Effector memory CD4-positive, alpha-beta T cell (primary cell): ENCODE measurements around the gene ANGPT4.

Experiments
- DNase-seq, 3 donors: peaks; one replicate each; pipeline ENCODE4 v3.0.0-alpha.2; 2020
- H3K27ac ChIP-seq: 2 replicates; pipeline ENCODE4 v1.7.0; 2013; ENCODE audit warnings: mild to moderate bottlenecking, low read length, moderate library complexity; ENCODE audit not compliant: insufficient read depth, poor library complexity, severe bottlenecking
- H3K27me3 ChIP-seq: replicated peaks from 2 replicates; pipeline ENCODE4 v1.7.0; 2013; ENCODE audit warnings: mild to moderate bottlenecking, low read length; ENCODE audit not compliant: insufficient read depth, control insufficient read depth, poor library complexity, severe bottlenecking
- H3K36me3 ChIP-seq: 2 replicates; pipeline ENCODE4 v1.7.0; 2013; ENCODE audit warnings: mild to moderate bottlenecking, low read length, moderate library complexity; ENCODE audit not compliant: control insufficient read depth, insufficient read depth
- H3K4me1 ChIP-seq: 2 replicates; pipeline ENCODE4 v1.7.0; 2013; ENCODE audit warnings: low read length, mild to moderate bottlenecking; ENCODE audit not compliant: control insufficient read depth, insufficient read depth, poor library complexity, severe bottlenecking
- H3K4me3 ChIP-seq: 2 replicates; pipeline ENCODE4 v1.7.0; 2013; ENCODE audit warnings: low read length, low read depth, mild to moderate bottlenecking; ENCODE audit not compliant: insufficient read depth, poor library complexity, severe bottlenecking
- H3K9me3 ChIP-seq: 2 replicates; pipeline ENCODE4 v1.7.0; 2013; ENCODE audit warnings: mild to moderate bottlenecking, low read length, moderate library complexity; ENCODE audit not compliant: control insufficient read depth

The ANGPT4 gene

GRCh38 chr20:921068-921467, 4.9 kb upstream of the ANGPT4 start:
- H3K9me3 ChIP-seq = no peaks in the 10 kb centered on the region
- DNase-seq = no peak
- H3K27me3 ChIP-seq = no peaks in the 10 kb centered on the region
- H3K4me3 ChIP-seq = no peak overlapping the region
- H3K4me1 ChIP-seq = no peaks in the 10 kb centered on the region
- no peak overlapping the region for H3K27ac ChIP-seq
- H3K36me3 ChIP-seq = no peaks in the 10 kb centered on the region

- no peak overlapping the region for H3K27ac ChIP-seq
- no peaks in the 10 kb centered on the region for H3K9me3 ChIP-seq
- no peak overlapping the region for H3K4me3 ChIP-seq
- no peak for DNase-seq
- H3K36me3 ChIP-seq = no peaks in the 10 kb centered on the region
- H3K27me3 ChIP-seq = no peaks in the 10 kb centered on the region
- H3K4me1 ChIP-seq = no peaks in the 10 kb centered on the region
Observed at GRCh38 chr20:920311-920710, 4.2 kb upstream of the ANGPT4 start.

- no peak for DNase-seq
- H3K4me3 ChIP-seq = no peak overlapping the region
- no peaks in the 10 kb centered on the region for H3K27me3 ChIP-seq
- H3K36me3 ChIP-seq = no peaks in the 10 kb centered on the region
- no peak overlapping the region for H3K27ac ChIP-seq
- H3K4me1 ChIP-seq = no peaks in the 10 kb centered on the region
- H3K9me3 ChIP-seq = no peaks in the 10 kb centered on the region
Observed at GRCh38 chr20:919491-919916, 3.4 kb upstream of the ANGPT4 start.

DNA sequence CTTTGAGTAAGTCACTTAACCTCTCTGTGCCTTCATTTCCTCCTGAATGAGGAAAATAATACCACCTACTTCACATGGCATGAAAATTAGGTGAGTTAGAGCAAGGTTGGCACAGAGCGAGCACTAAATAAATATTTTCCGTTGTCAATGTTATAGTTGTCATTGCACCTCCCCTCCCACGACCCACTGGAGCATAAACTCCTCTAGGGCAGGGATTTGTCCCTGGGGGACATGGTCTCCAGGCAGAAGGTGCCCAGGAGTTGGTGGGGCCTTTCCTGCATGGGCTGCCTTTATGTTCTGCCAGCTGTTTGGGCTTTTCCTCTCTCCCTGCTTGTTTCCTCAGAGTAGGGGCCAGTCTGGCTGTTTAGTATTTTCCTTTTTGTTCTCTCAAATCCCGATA, 1.3 kb upstream of the ANGPT4 start:
- H3K4me3 ChIP-seq = no peak overlapping the region
- H3K27me3 ChIP-seq = no peaks in the 10 kb centered on the region
- no peaks in the 10 kb centered on the region for H3K36me3 ChIP-seq
- no peaks in the 10 kb centered on the region for H3K9me3 ChIP-seq
- DNase-seq = no peak
- no peak overlapping the region for H3K27ac ChIP-seq
- no peaks in the 10 kb centered on the region for H3K4me1 ChIP-seq

DNA sequence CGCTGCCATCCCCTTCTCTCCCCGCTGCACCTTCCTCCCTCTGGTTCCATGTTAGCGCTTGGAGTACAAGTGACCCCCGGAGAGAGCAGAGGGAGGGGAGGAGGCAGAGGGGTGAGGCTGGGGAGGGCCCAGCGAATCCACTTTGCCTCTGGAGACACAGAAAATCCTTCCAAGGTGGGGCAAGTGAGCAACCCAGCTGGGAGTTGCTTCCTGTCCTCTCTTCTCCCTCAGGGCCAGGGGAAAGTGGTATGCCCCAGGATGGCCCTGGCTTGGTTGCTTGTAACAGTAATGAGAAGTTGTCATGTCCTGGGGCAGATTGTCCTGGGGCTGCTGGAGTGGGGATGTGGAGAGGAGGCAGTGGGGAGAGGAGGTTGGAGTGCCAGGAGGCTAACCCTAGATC, 691 bp upstream of the ANGPT4 start:
- Histone ChIP-seq H3K9me3 (no peaks in the 10 kb centered on the region), H3K4me3 (no peak overlapping the region), H3K27ac (no peak overlapping the region), H3K4me1 (no peaks in the 10 kb centered on the region), H3K36me3 (no peaks in the 10 kb centered on the region), H3K27me3 (peaks cover 3% of the 10 kb centered on the region)
- no peak for DNase-seq

- DNase-seq = no peak
- peaks cover 3% of the 10 kb centered on the region for H3K27me3 ChIP-seq
- H3K27ac ChIP-seq = no peak overlapping the region
- H3K36me3 ChIP-seq = no peaks in the 10 kb centered on the region
- H3K4me3 ChIP-seq = no peak overlapping the region
- no peaks in the 10 kb centered on the region for H3K9me3 ChIP-seq
- H3K4me1 ChIP-seq = no peaks in the 10 kb centered on the region
Observed at GRCh38 chr20:914727-915498, 1.2 kb downstream of the ANGPT4 start.

- H3K4me3 ChIP-seq = no peak overlapping the region
- peaks cover 3% of the 10 kb centered on the region for H3K27me3 ChIP-seq
- H3K4me1 ChIP-seq = no peaks in the 10 kb centered on the region
- H3K27ac ChIP-seq = no peak overlapping the region
- H3K36me3 ChIP-seq = no peaks in the 10 kb centered on the region
- H3K9me3 ChIP-seq = no peaks in the 10 kb centered on the region
- DNase-seq = no peak
Observed at GRCh38 chr20:913306-913849, 2.8 kb downstream of the ANGPT4 start.

GRCh38 chr20:911882-912600, 4.1 kb downstream of the ANGPT4 start:
- Histone ChIP-seq H3K9me3 (no peaks in the 10 kb centered on the region), H3K27ac (no peak overlapping the region), H3K36me3 (no peaks in the 10 kb centered on the region), H3K4me1 (no peaks in the 10 kb centered on the region), H3K27me3 (peaks cover 3% of the 10 kb centered on the region), H3K4me3 (no peak overlapping the region)
- peak in 1 of 3 donors; percentile 2 for DNase-seq

DNA sequence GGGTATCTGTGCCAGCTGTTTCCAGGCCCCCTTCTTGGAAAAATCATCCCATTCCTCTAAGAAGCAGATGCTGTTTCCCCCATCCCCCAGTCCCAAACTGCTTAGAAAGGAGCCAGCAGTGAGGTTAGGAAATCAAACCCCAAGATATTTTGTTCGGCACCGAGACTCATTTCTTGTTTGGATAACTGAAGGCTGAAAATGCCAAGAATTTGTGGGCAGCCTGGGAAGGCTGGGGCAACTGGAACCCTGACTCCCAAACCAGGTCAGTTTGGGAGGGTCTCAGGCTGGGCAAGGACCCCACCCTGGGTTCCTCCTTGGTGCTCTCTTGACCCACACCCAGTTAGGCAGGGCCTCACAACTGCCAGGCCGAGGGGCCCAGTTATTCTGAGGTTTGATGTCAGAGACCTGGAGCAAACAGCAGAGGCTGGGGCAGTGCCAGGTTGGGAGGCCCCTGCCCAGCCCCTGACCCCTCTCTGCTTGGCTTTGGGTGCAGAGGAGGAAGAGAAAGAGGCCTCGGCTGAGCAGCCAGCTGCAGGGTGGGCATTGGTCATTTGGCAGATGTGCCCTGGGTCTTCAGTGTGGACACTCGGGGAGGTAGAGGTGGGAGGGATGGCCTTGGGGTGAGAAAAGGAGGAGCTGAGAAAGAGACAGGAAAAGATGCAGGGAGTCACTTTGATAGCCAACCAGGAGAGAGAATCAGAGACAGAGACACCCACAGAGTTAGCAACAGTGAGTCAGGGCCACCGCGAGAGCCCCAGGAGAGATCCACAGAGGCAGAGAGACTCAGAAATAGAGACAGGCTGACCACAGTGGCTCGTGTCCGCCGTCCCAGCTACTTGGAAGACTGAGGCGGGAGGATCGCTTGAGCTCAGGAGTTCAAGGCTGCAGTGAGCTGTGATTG, 5.0 kb downstream of the ANGPT4 start:
- Histone ChIP-seq H3K27me3 (peaks cover 3% of the 10 kb centered on the region), H3K4me1 (no peaks in the 10 kb centered on the region), H3K36me3 (no peaks in the 10 kb centered on the region), H3K27ac (no peak overlapping the region), H3K9me3 (no peaks in the 10 kb centered on the region), H3K4me3 (no peak overlapping the region)
- no peak for DNase-seq
